Neural progenitor cell (in vitro differentiated cells): Measurements from ENCODE around the gene BBX.

ENCODE experiments used
- CTCF ChIP-seq: fragments of 200-600 bp; sonication (generic); IDR thresholded peaks from 2 replicates; pipeline ENCODE4 v1.5.1; 2017; ENCODE audit warnings: antibody characterized with exemption, mild to moderate bottlenecking
- EZH2 ChIP-seq: fragments of 200-600 bp; sonication (generic); IDR thresholded peaks from 2 replicates; pipeline ENCODE4 v1.6.1; 2017; ENCODE audit warnings: antibody characterized with exemption, mild to moderate bottlenecking, moderate library complexity
- EZH2phosphoT487 ChIP-seq: fragments of 200-600 bp; sonication (generic); IDR thresholded peaks from 2 replicates; pipeline ENCODE4 v1.6.1; 2017; ENCODE audit warnings: antibody characterized with exemption

GRCh38 chr3:107718547-107718946 is 195.8 kb downstream of the BBX start:
- TF ChIP-seq CTCF: no peak
- TF ChIP-seq EZH2: no peak
- no peak for TF ChIP-seq EZH2phosphoT487
